ENCODE measurements around the gene CARD10. TPM values are rescaled to one million over a fixed set of nuclear protein-coding genes. Genes with fewer than 3 reads are reported as not detected.

Gene CARD10, protein sequence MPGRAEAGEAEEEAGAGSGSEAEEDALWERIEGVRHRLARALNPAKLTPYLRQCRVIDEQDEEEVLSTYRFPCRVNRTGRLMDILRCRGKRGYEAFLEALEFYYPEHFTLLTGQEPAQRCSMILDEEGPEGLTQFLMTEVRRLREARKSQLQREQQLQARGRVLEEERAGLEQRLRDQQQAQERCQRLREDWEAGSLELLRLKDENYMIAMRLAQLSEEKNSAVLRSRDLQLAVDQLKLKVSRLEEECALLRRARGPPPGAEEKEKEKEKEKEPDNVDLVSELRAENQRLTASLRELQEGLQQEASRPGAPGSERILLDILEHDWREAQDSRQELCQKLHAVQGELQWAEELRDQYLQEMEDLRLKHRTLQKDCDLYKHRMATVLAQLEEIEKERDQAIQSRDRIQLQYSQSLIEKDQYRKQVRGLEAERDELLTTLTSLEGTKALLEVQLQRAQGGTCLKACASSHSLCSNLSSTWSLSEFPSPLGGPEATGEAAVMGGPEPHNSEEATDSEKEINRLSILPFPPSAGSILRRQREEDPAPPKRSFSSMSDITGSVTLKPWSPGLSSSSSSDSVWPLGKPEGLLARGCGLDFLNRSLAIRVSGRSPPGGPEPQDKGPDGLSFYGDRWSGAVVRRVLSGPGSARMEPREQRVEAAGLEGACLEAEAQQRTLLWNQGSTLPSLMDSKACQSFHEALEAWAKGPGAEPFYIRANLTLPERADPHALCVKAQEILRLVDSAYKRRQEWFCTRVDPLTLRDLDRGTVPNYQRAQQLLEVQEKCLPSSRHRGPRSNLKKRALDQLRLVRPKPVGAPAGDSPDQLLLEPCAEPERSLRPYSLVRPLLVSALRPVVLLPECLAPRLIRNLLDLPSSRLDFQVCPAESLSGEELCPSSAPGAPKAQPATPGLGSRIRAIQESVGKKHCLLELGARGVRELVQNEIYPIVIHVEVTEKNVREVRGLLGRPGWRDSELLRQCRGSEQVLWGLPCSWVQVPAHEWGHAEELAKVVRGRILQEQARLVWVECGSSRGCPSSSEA
- polyA plus RNA-seq = not detected in 2 replicates

DNA sequence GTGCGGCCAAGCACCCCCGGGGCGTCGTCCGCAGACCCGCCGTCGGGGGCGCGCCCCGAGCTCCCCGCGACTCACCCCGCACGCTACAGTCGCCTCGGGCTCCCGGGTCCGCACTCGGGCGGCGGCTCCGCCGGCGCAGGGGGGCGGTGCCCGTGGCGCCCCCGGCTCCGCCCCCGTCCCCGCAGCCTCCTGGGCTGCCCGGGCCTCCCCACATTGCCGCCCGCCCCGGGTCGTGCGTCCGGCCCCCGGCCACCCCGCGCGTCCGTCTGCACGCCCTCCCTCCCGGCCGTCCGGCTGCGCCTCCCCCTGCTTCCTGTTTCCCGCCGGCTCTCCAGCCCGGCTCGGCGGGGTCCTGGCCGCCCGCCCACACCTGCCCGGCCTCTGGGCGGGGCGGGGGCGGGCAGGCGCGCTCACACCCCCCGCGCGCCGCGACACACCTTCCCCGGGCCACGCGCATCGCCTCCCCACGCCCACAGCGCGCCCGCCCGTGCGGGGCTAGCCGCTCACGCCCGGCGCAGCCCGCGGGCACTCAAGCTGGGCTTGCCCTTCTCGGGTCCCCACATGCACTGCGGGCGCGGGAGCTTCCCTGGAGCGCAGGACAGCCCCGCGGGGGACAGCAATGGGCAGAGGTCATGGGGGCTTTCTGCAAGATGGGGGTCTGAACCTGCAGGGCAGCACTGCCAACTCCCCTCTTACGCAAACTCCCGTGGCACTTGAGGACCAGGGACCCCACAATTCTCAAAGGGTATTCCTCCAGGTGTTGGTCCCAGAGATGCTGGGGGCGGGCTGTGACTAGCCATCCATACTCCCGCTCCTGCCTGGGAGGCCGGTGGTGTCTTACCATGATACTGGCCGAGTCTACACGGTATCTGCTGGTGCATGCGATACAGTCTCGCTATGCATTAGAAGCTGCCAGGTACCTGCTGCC lies at the start of gene CARD10:
TSS of gene CARD10 (minus strand) at position 148 of the 928 bp plus-strand sequence. CDS start 215 bp downstream, outside the sequence.

GRCh38 chr22:37559901-37560607 lies 40.8 kb upstream of the CARD10 start, which contains the start of gene CDC42EP1:
CDC42EP1 (plus strand) TSS chr22:37560480; CDS start chr22:37566350, 5,870 bp downstream.

GRCh38 chr22:37486224-37486845 lies 32.9 kb downstream of the CARD10 start, which contains the start of gene MFNG:
MFNG (minus strand) TSS chr22:37486384; CDS start chr22:37486177, 207 bp downstream.

Other genes starting within 250 kb of the CARD10 start
- gene CYTH4, start 236.9 kb downstream of the CARD10 start, polyA plus RNA-seq = not detected in 2 replicates
- gene ELFN2, start 91.9 kb downstream of the CARD10 start, polyA plus RNA-seq = 0.14 and 0.19 TPM in 2 replicates
- 0.54 TPM in 1 of 2 replicates, not detected in the other for gene MFNG, start 33.0 kb downstream of the CARD10 start, polyA plus RNA-seq
- gene CDC42EP1, start 41.1 kb upstream of the CARD10 start, polyA plus RNA-seq = 0.28 TPM in 1 of 2 replicates, not detected in the other
- 0.60 TPM in 1 of 2 replicates, not detected in the other for gene LGALS2, start 60.7 kb upstream of the CARD10 start, polyA plus RNA-seq
- 2.2 and 2.9 TPM in 2 replicates for gene GGA1, start 89.4 kb upstream of the CARD10 start, polyA plus RNA-seq
- 0.77 TPM in 1 of 2 replicates, not detected in the other for gene SH3BP1, start 120.3 kb upstream of the CARD10 start, polyA plus RNA-seq
- gene PDXP, start 139.3 kb upstream of the CARD10 start, polyA plus RNA-seq = 35.5 and 50.4 TPM in 2 replicates
- 228 and 441 TPM in 2 replicates for gene LGALS1, start 156.2 kb upstream of the CARD10 start, polyA plus RNA-seq
- gene NOL12, start 166.9 kb upstream of the CARD10 start, polyA plus RNA-seq = 2.8 and 8.2 TPM in 2 replicates
- gene TRIOBP, start 177.6 kb upstream of the CARD10 start, polyA plus RNA-seq = 0.07 and 0.23 TPM in 2 replicates